Upper lobe of left lung (tissue), 6 donors: ENCODE measurements around the gene RBP4. TPM values are rescaled to one million over a fixed set of nuclear protein-coding genes. Genes with fewer than 3 reads are reported as not detected.

Experiments
- ATAC-seq, 2 donors: fragments of 200-7000 bp; cut with Tn5 transposase; one replicate each; pipeline ENCODE4 v1.9.1; 2022; ENCODE audit warnings: mild to moderate bottlenecking in 2 of 2, moderate library complexity in 2 of 2; ENCODE audit not compliant: low FRiP score in 2 of 2
- DNase-seq, 2 donors: peaks; one replicate each; pipeline ENCODE4 v3.0.0-alpha.2; 2019 to 2020
- H3K27ac ChIP-seq, 4 donors: fragments of 200-600 bp; sonication (generic); one replicate each; pipeline ENCODE4 v1.5.1; 2016 to 2019
- H3K27me3 ChIP-seq, 4 donors: fragments of 200-600 bp; sonication (generic); one replicate each; pipeline ENCODE4 v1.5.1; 2017 to 2019
- H3K36me3 ChIP-seq, 4 donors: fragments of 200-600 bp; sonication (generic); one replicate each; pipeline ENCODE4 v1.5.1; 2016 to 2019
- H3K4me1 ChIP-seq, 4 donors: fragments of 200-600 bp; sonication (generic); one replicate each; pipeline ENCODE4 v1.5.1; 2018 to 2019
- H3K4me3 ChIP-seq, 4 donors: fragments of 200-600 bp; sonication (generic); one replicate each; pipeline ENCODE4 v1.5.1; 2017 to 2019; ENCODE audit warnings: mild to moderate bottlenecking in 2 of 4, moderate library complexity in 1 of 4
- H3K9me3 ChIP-seq, 4 donors: fragments of 200-600 bp; sonication (generic); one replicate each; pipeline ENCODE4 v1.5.1; 2018 to 2019
- EP300 ChIP-seq, 4 donors: sonication (generic); formaldehyde crosslinking; IDR thresholded peaks; one replicate each; pipeline ENCODE4 v1.5.1; 2017; ENCODE audit warnings: antibody characterized with exemption in 4 of 4, control low read depth in 2 of 4
- POLR2A ChIP-seq, 4 donors: fragments of 450-650 bp; IDR thresholded peaks; one replicate each; pipeline ENCODE4 v1.5.1; 2016 to 2017; ENCODE audit warnings: antibody characterized with exemption in 4 of 4, mild to moderate bottlenecking in 2 of 4
- POLR2AphosphoS5 ChIP-seq, 2 donors: sonication (generic); formaldehyde crosslinking; IDR thresholded peaks; one replicate each; pipeline ENCODE4 v1.5.1; 2017; ENCODE audit warnings: antibody characterized with exemption in 2 of 2
- WGBS, 2 donors: methylation state at CpG; one replicate each; pipeline ENCODE4 v1.1.5; 2017 to 2018; 5-methylcytosine and 5-hydroxymethylcytosine counted together
- total RNA-seq, 6 donors: library from RNA; depleted of rRNA in 4 of 6; stranded (reverse); fragments of >200 nt in 4 of 6; gene quantifications; one replicate each; pipeline versions ENCODE4 v1.1.0 to v1.2.1, GENCODE V29; 2016 to 2021
- TF ChIP-seq, protein P1 (sequence below), 6 experiments: fragments of 450-650 bp in 4 of 6; fragments of 200-600 bp in 2 of 6; sonication (generic) in 2 of 6; IDR thresholded peaks; one replicate each; pipeline ENCODE4 v1.5.1; 2016 to 2019; ENCODE audit warnings: antibody characterized with exemption in 6 of 6
- donor health status: DM: no; HTN: no; CAD: no; lungs with moderate emphysema.
- donor health status: DM: no; HTN: yes; CAD: no; lungs with severe emphysema.

Gene RBP4
- total RNA-seq, 6 donors from 2014 or later, result 11.5 to 50.7 (median 28.3) TPM

GRCh38 chr10:93595378-93596161 lies 5.5 kb downstream of the RBP4 start:
- no peaks in the 10 kb centered on the region for H3K9me3 ChIP-seq
- WGBS, 2 donors, result 68 to 85% methylated on average over 5 of the region's 5 CpGs
- peak in 1 of 2 donors; percentile 18 for ATAC-seq

GRCh38 chr10:93594518-93594917 lies 6.5 kb downstream of the RBP4 start:
- Histone ChIP-seq H3K27me3 (no peaks in the 10 kb centered on the region), H3K9me3 (no peaks in the 10 kb centered on the region), H3K4me3 (no peak overlapping the region), H3K36me3 (no peaks in the 10 kb centered on the region), H3K27ac (no peak overlapping the region), H3K4me1 (peaks cover 0 to 6% (median 4%) of the 10 kb centered on the region in 4 donors)
- DNase-seq (no peak), ATAC-seq (no peak)
- 76 to 94% methylated on average over 7 of the region's 7 CpGs for WGBS, 2 donors
- TF ChIP-seq, protein P1, sequence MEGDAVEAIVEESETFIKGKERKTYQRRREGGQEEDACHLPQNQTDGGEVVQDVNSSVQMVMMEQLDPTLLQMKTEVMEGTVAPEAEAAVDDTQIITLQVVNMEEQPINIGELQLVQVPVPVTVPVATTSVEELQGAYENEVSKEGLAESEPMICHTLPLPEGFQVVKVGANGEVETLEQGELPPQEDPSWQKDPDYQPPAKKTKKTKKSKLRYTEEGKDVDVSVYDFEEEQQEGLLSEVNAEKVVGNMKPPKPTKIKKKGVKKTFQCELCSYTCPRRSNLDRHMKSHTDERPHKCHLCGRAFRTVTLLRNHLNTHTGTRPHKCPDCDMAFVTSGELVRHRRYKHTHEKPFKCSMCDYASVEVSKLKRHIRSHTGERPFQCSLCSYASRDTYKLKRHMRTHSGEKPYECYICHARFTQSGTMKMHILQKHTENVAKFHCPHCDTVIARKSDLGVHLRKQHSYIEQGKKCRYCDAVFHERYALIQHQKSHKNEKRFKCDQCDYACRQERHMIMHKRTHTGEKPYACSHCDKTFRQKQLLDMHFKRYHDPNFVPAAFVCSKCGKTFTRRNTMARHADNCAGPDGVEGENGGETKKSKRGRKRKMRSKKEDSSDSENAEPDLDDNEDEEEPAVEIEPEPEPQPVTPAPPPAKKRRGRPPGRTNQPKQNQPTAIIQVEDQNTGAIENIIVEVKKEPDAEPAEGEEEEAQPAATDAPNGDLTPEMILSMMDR (IDR thresholded peaks at IDR 0.05), result no peak
- TF ChIP-seq POLR2A (IDR thresholded peaks at IDR 0.05), result no peak
- TF ChIP-seq POLR2AphosphoS5 (IDR thresholded peaks at IDR 0.05), result no peak
- no peak for TF ChIP-seq EP300 (IDR thresholded peaks at IDR 0.05)

More at GRCh38 chr10:93595378-93596161, 5.5 kb downstream of the RBP4 start:
- no peak overlapping the region for H3K4me3 ChIP-seq
- H3K27me3 ChIP-seq, result peaks cover 0 to 3% (median 0%) of the 10 kb centered on the region in 4 donors
- no peak for DNase-seq
- H3K27ac ChIP-seq, result no peak overlapping the region
- H3K36me3 ChIP-seq, result no peaks in the 10 kb centered on the region
- H3K4me1 ChIP-seq, result peaks cover 2 to 8% (median 5%) of the 10 kb centered on the region in 4 donors
- TF ChIP-seq, protein P1 (IDR thresholded peaks at IDR 0.05), result no peak
- TF ChIP-seq EP300 (IDR thresholded peaks at IDR 0.05), result no peak
- TF ChIP-seq POLR2AphosphoS5 (IDR thresholded peaks at IDR 0.05), result no peak
- TF ChIP-seq POLR2A (IDR thresholded peaks at IDR 0.05), result no peak

DNA sequence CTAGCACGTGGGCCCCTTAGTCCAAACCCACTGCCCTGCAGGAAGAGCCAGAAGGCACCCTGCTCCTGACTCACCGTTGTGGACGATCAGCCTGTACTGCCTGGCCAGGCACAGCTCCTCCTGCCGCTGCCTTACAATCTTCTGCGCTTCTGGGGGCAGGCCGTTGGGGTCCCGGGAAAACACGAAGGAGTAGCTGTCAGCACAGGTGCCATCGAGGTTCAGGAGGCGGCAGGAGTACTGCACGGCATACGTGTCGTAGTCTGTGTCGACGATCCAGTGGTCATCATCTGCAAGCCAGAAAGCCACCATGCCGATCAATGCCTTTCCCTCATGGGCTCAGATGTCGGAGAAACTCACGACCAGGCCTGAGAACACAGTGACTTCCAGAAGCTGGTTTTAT lies 7.3 kb downstream of the RBP4 start:
- DNase-seq (peak in 1 of 2 donors; percentile 33), ATAC-seq (no peak)
- Histone ChIP-seq H3K4me1 (peaks cover 0 to 6% (median 4%) of the 10 kb centered on the region in 4 donors), H3K27me3 (no peaks in the 10 kb centered on the region), H3K27ac (no peak overlapping the region), H3K36me3 (no peaks in the 10 kb centered on the region), H3K9me3 (no peaks in the 10 kb centered on the region), H3K4me3 (no peak overlapping the region)
- TF ChIP-seq POLR2AphosphoS5 (IDR thresholded peaks at IDR 0.05), result no peak
- TF ChIP-seq POLR2A (IDR thresholded peaks at IDR 0.05), result no peak
- no peak for TF ChIP-seq EP300 (IDR thresholded peaks at IDR 0.05)
- TF ChIP-seq, protein P1 (IDR thresholded peaks at IDR 0.05), result no peak
- 94 to 95% methylated on average over 17 to 18 of the region's 18 CpGs for WGBS, 2 donors

DNA sequence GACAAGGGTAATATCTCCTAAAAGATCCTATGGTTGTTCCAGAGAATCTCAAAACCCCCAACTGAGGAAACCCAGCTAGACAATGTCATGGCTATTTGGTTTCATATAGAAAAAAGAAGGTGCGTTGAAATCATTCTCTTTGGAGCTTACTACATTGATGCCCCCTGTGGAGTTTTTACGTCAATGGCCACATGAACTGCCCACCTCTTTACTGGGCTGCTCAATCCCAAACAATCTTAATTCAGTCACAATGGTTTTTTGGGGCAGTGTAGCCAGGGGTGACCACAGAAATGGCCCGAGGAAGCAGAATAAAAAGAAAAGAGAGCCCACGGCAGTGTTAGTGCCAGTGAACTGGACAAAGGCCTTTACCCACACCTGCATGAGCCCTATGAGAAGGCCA lies 7.8 kb downstream of the RBP4 start:
- DNase-seq (no peak), ATAC-seq (no peak)
- TF ChIP-seq, protein P1 (IDR thresholded peaks at IDR 0.05), result no peak
- Histone ChIP-seq H3K36me3 (no peaks in the 10 kb centered on the region), H3K27ac (no peak overlapping the region), H3K27me3 (no peaks in the 10 kb centered on the region), H3K9me3 (no peaks in the 10 kb centered on the region), H3K4me3 (no peak overlapping the region), H3K4me1 (peaks cover 0 to 6% (median 4%) of the 10 kb centered on the region in 4 donors)
- WGBS, 2 donors, result 91 to 97% methylated on average over 4 of the region's 4 CpGs
